ENCODE results near the gene ROCK1. TPM values are rescaled to one million over a fixed set of nuclear protein-coding genes. Genes with fewer than 3 reads are reported as not detected.

The ROCK1 gene
- total and polyA plus RNA-seq, 2 of the 8 experiments (the other 6 are each of a cell fraction or from before 2014, with no cell fraction given), result 4.2 to 48.9 TPM

DNA sequence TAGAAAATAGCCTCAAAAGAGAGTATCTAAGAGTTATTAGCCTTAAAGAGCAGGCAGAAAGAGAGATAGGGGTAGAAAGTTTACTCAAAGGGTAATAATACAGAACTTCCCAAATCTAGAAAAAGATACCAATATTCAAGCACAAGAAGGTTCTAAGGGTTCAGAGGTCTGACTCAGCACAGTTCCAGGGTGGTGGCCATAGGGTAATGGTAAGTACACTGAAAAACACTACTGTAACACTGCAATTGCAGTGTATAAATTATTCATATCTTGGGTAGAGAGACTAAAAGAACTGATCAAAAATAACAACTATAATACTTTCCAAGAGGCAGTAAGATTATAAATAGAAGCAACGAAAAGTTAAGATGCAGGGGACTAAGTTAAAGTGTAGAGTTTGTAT is 115.2 kb downstream of the ROCK1 start:
- Histone ChIP-seq H4K91ac (replicated peaks; ENCODE audit: insufficient read length, low read length) (no peak overlapping the region), H3K4ac (replicated peaks; ENCODE audit: insufficient read length, low read depth, low read length) (no peak overlapping the region), H3K79me1 (ENCODE audit: low read depth, low read length) (no peaks in the 10 kb centered on the region), H4K20me1 (replicated peaks in 1 of 2; ENCODE audit: control insufficient read depth in 1 of 2, insufficient read depth in 2 of 2, low read length in 2 of 2) (no peaks in the 10 kb centered on the region), H2BK20ac (ENCODE audit: low read length) (no peak overlapping the region), H4K5ac (ENCODE audit: insufficient read length, low read depth, low read length) (no peak overlapping the region), H2AK5ac (ENCODE audit: low read depth, low read length) (no peak overlapping the region), H3K18ac (ENCODE audit: extremely low read depth, low read length) (no peak overlapping the region), H2BK12ac (ENCODE audit: low read depth, low read length) (no peak overlapping the region), H3K9me3 (ENCODE audit: insufficient read depth in 2 of 2, low read depth in 1 of 2, low read length in 1 of 2) (no peaks in the 10 kb centered on the region), H3K23me2 (ENCODE audit: low read depth, low read length) (no peaks in the 10 kb centered on the region), H3K27me3 (replicated peaks in 1 of 4; ENCODE audit: control insufficient read depth in 3 of 4, extremely low read depth in 1 of 4, insufficient read depth in 3 of 4, low read length in 3 of 4) (no peaks in the 10 kb centered on the region), H3K4me3 (ENCODE audit: extremely low read depth in 1 of 4, insufficient read depth in 2 of 4, low read depth in 3 of 4, low read length in 4 of 4) (no peak overlapping the region), H3K4me1 (replicated peaks in 1 of 4; ENCODE audit: control insufficient read depth in 3 of 4, insufficient read depth in 4 of 4, low read length in 3 of 4) (no peaks in the 10 kb centered on the region), H4K8ac (ENCODE audit: extremely low read depth, insufficient read depth, low read length) (no peak overlapping the region), H3K14ac (ENCODE audit: insufficient read length) (no peak overlapping the region), H3K79me2 (ENCODE audit: control insufficient read depth in 1 of 2, insufficient read depth in 2 of 2, low read length in 2 of 2) (no peaks in the 10 kb centered on the region), H2AFZ (ENCODE audit: low read length) (no peak overlapping the region), H3K27ac (ENCODE audit: low read depth, low read length) (no peak overlapping the region), H3K36me3 (ENCODE audit: control insufficient read depth in 2 of 4, insufficient read depth in 4 of 4, low read length in 3 of 4) (0 out of 8 replicates have a peak, but pooled peaks cover 0 to 2% (median 0%) of the 10 kb centered on the region in 4 experiments), H3K9ac (replicated peaks in 1 of 4; ENCODE audit: extremely low read depth in 1 of 4, low read depth in 3 of 4, low read length in 3 of 4) (no peak overlapping the region), H3K56ac (replicated peaks; ENCODE audit: insufficient read length, low read depth, low read length) (no peak overlapping the region), H3K23ac (ENCODE audit: insufficient read length) (no peak overlapping the region), H2BK120ac (replicated peaks; ENCODE audit: low read depth, low read length) (no peak overlapping the region), H2BK15ac (ENCODE audit: low read length) (no peak overlapping the region), H3K4me2 (ENCODE audit: insufficient read depth in 1 of 2, low read depth in 2 of 2, low read length in 2 of 2) (no peak overlapping the region), H2BK5ac (ENCODE audit: low read depth, low read length) (no peak overlapping the region)
- ChIA-PET CTCF (ENCODE audit: partially characterized antibody) (no interaction called here), POLR2A (ENCODE audit: partially characterized antibody) (no interaction called here)
- WGBS, 2 experiments (ENCODE audit: extremely low coverage in 1 of 2, insufficient coverage in 1 of 2, insufficient read length in 1 of 2, insufficient replicate concordance in 2 of 2, low coverage in 1 of 2, low lambda C conversion rate in 2 of 2, missing lambda C conversion rate in 1 of 2), result 97% methylated on average over 1 of the region's 1 CpG; no CpG with 5 or more reads in 1 of the 2 experiments
- no peak for DNase-seq (ENCODE audit: low read depth in 1 of 2, low spot score in 2 of 2)
- FAIRE-seq, result no peak
- TF ChIP-seq SIX5 (IDR thresholded peaks at IDR 0.05; ENCODE audit: low read depth, low read length) (no peak), BCL11A (IDR thresholded peaks at IDR 0.05; ENCODE audit: low read depth in 2 of 2, low read length in 2 of 2) (no peak), SP2 (IDR thresholded peaks at IDR 0.05; ENCODE audit: low read length) (no peak), RBBP5 (IDR thresholded peaks at IDR 0.05; ENCODE audit: borderline replicate concordance, low read depth, low read length) (no peak), KDM4A (IDR thresholded peaks at IDR 0.05; ENCODE audit: low read depth, low read length, severe bottlenecking) (no peak)

All from H1 (cell line).